Lower lobe of right lung (tissue), 2 donors: ENCODE results near the gene PLD2. TPM values are rescaled to one million over a fixed set of nuclear protein-coding genes. Genes with fewer than 3 reads are reported as not detected.
"Not testable (repeated sequence)": the region's sequence is repeated elsewhere in the genome, so short reads cannot be mapped to it uniquely, and the experiment has no call there.

Experiments used
- ATAC-seq, 2 donors: fragments of 200-7000 bp; cut with Tn5 transposase; one replicate each; pipeline ENCODE4 v1.9.1; 2020 to 2022; ENCODE audit warnings: mild to moderate bottlenecking in 2 of 2, moderate library complexity in 2 of 2
- DNase-seq: peaks from one replicate; pipeline ENCODE4 v3.0.0-alpha.2; 2020
- H3K27ac ChIP-seq: fragments of 200-600 bp; one replicate; pipeline ENCODE4 v1.8.0; 2022
- H3K27me3 ChIP-seq: fragments of 200-600 bp; one replicate; pipeline ENCODE4 v1.8.0; 2022; ENCODE audit warnings: low read depth
- H3K36me3 ChIP-seq: fragments of 200-600 bp; one replicate; pipeline ENCODE4 v1.8.0; 2022; ENCODE audit warnings: mild to moderate bottlenecking
- H3K4me1 ChIP-seq: fragments of 200-600 bp; one replicate; pipeline ENCODE4 v1.8.0; 2022
- H3K4me3 ChIP-seq: fragments of 200-600 bp; one replicate; pipeline ENCODE4 v1.8.0; 2022; ENCODE audit warnings: mild to moderate bottlenecking
- H3K9me3 ChIP-seq: fragments of 200-600 bp; one replicate; pipeline ENCODE4 v1.8.0; 2022
- CTCF ChIP-seq: fragments of 200-600 bp; IDR thresholded peaks from one replicate; pipeline ENCODE4 v1.8.0; 2022; ENCODE audit warnings: antibody characterized with exemption, mild to moderate bottlenecking
- intact Hi-C: fragments of 100-400 bp; cut with DNase I; formaldehyde crosslinking; loops from one replicate; pipeline ENCODE4 v1.11.0; 2022
- total RNA-seq: library from RNA; stranded (reverse); fragmentation: NEBNext Ultra II Directional; extraction: Animal tissue kit (Norgen Biotek cat#: 25700); gene quantifications from one replicate; pipeline ENCODE4 v1.2.1, GENCODE V29; 2021
- donor health status: DM: no; HTN: yes; CAD: no; lungs with severe emphysema.

Gene PLD2
- total RNA-seq, 1 donor from 2014 or later: 38.4 TPM

GRCh38 chr17:4823373-4824089 lies 16.6 kb downstream of the PLD2 start:
- Histone ChIP-seq H3K27me3 (no peaks in the 10 kb centered on the region), H3K4me1 (no peaks in the 10 kb centered on the region), H3K4me3 (no peak overlapping the region), H3K36me3 (peaks cover 26% of the 10 kb centered on the region), H3K9me3 (no peaks in the 10 kb centered on the region), H3K27ac (no peak overlapping the region)
- intact Hi-C loops: no loop called here
- ATAC-seq (peak; percentile 29 to 64), DNase-seq (no peak)
- TF ChIP-seq CTCF: no peak

- Histone ChIP-seq H3K27me3 (no peaks in the 10 kb centered on the region), H3K36me3 (peaks cover 14% of the 10 kb centered on the region), H3K4me3 (no peak overlapping the region), H3K27ac (no peak overlapping the region), H3K4me1 (no peaks in the 10 kb centered on the region), H3K9me3 (no peaks in the 10 kb centered on the region)
- TF ChIP-seq CTCF: no peak
- ATAC-seq (no peak), DNase-seq (no peak)
- intact Hi-C loops: no loop called here
These were observed 20.4 kb downstream of the PLD2 start for GRCh38 chr17:4827399-4827798.

- peak overlapping the region; percentile 93 for H3K27ac ChIP-seq
- H3K36me3 ChIP-seq, DNase-seq, H3K9me3 ChIP-seq, H3K27me3 ChIP-seq, intact Hi-C loops: not testable (repeated sequence)
- ATAC-seq: peak; percentile 41 to 54
- H3K4me1 ChIP-seq: peaks cover 37% of the 10 kb centered on the region
- peak overlapping the region; percentile 99 for H3K4me3 ChIP-seq
These were observed 25.9 kb downstream of the PLD2 start for GRCh38 chr17:4832829-4833177.

- Histone ChIP-seq H3K4me3 (peak within 1 kb of the TSS; percentile 99), H3K27ac (peak within 1 kb of the TSS; percentile 93), H3K36me3 (peaks cover 3% of the 10 kb centered on the region), H3K27me3 (no peaks in the 10 kb centered on the region), H3K4me1 (peaks cover 42% of the 10 kb centered on the region), H3K9me3 (no peaks in the 10 kb centered on the region)
- intact Hi-C loops: no loop called here
- DNase-seq (peak; percentile 92), ATAC-seq (peak; percentile 99)
- no peak for TF ChIP-seq CTCF
These were observed 26.4 kb downstream of the PLD2 start, which contains the start of gene MINK1 for GRCh38 chr17:4833178-4833940. MINK1 (plus strand) TSS chr17:4833340; CDS start chr17:4833584, 244 bp downstream.

DNA sequence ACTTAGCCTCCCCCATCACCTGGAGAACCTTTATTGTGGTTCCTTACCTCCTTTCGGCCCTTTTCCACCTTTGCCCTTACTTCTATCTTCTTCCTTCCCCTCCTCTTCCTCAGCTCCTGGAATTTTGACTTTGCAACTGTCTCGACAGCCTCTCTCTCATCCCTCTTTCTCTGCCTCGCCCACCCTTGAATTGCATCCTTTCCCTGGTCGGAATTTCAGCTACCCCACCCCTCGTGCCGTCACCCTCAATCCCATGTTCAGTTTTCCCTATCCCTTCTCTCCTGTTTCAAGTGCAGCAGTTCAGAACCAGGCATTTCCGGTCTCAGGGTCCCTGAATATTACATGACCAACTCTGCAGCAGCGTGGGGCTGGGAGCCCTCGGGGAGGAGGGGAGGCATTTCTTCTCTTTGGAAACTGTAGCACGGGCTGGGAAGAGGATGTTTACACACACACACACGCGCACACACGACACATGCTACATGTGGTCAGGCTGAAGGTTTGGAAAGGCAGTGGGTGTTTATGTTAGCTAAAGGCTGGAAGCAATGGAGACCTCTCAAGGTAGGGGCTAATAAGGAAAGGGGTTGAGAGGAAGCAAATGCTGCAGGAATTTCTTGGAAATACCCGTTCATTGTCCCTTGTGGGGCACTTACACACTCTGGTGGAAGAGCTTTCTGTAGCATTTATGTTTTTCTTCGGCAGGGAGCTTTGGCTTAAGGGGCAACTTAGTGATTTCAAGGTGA lies 27.2 kb downstream of the PLD2 start:
- Histone ChIP-seq H3K27me3 (no peaks in the 10 kb centered on the region), H3K4me3 (peak overlapping the region; percentile 99), H3K27ac (peak overlapping the region; percentile 93), H3K4me1 (peaks cover 46% of the 10 kb centered on the region), H3K9me3 (no peaks in the 10 kb centered on the region), H3K36me3 (peaks cover 3% of the 10 kb centered on the region)
- no peak for TF ChIP-seq CTCF
- peak; percentile 5 to 31 for ATAC-seq
- intact Hi-C loops: no loop called here
- DNase-seq: peak; percentile 61
